22Rv1 (cell line): ENCODE measurements around the gene ADAMTS17.

Experiments used
- CTCF ChIP-seq: fragments of 450-650 bp; IDR thresholded peaks from 2 replicates; pipeline ENCODE4 v1.5.1; 2017; ENCODE audit warnings: mild to moderate bottlenecking
- ZFX ChIP-seq: fragments of 450-650 bp; IDR thresholded peaks from 2 replicates; pipeline ENCODE4 v1.6.1; 2017; ENCODE audit warnings: antibody characterized with exemption, borderline replicate concordance

- TF ChIP-seq CTCF (no peak), ZFX (no peak)
Observed at GRCh38 chr15:100059521-100059920, 282.3 kb downstream of the ADAMTS17 start.
